GM18517 (cell line): ENCODE measurements around the gene CCNA2.

Source experiments
- ATAC-seq: cut with Tn5 transposase; IDR thresholded peaks from one replicate; pipeline ENCODE4 v1.9.1; 2021; ENCODE audit warnings: mild to moderate bottlenecking, moderate library complexity; ENCODE audit not compliant: unreplicated experiment

Gene CCNA2

DNA sequence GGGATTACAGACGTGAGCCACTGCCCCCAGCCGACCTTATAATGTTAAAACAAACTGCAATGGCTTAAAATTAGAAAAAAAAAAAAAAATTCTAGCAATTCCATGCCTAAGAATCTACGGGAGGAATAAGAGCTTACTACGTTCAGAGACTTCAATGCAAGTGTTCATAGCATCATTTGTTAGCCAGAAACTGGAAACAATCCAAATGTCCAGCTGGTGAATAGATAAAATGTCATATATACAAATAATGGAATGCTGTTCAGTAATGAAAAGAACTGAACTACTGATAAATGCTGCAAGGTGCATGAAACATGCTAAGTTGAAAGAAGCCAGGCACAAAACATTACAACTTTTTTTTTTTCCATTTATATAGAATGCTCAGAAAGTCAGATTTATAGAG lies 17.3 kb downstream of the CCNA2 start:
- no peak for ATAC-seq

- no peak for ATAC-seq
Measured at GRCh38 chr4:121801715-121802075, 22.0 kb downstream of the CCNA2 start.

DNA sequence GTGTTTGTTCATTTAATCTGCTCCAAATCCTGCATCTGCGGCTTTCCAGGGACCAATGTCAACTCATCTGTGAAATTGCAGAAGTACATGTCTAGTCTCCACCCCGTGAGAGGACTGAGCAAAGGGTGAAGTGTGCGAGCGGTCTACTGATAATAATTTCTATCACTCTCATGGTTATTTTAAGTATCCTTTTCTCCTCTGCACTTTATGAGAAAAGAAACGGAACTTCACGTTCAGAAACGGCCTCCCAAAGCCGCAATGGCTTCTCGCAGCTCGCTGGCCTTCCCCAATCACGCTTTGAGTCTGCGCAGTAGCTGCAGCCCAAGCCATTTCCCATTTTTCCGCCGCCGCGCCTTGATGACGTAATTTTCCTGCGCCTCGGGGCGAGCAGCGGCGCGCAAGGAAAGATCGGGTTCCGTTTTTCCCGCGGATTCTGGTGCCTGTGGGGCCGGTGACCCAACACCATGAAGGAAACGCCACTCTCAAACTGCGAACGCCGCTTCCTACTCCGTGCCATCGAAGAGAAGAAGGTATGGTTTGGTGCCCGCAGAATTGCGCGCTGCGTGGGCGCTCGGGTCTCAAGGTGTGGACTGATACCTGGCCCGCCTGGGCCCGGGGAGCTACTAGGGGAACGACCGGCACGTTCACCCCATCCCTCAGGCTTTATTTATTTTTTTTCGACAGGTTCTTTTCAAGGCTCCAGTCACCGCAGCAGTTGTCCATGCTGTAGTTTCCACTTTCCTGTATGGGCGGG lies 22.5 kb downstream of the CCNA2 start, which contains the start of gene EXOSC9:
Gene EXOSC9 (plus strand): TSS at position 363 of the 754 bp plus-strand sequence. CDS start 102 bp downstream, at position 465.
- peak; percentile 85 for ATAC-seq

GRCh38 chr4:121800638-121800960 lies 23.1 kb downstream of the CCNA2 start:
- no peak for ATAC-seq

DNA sequence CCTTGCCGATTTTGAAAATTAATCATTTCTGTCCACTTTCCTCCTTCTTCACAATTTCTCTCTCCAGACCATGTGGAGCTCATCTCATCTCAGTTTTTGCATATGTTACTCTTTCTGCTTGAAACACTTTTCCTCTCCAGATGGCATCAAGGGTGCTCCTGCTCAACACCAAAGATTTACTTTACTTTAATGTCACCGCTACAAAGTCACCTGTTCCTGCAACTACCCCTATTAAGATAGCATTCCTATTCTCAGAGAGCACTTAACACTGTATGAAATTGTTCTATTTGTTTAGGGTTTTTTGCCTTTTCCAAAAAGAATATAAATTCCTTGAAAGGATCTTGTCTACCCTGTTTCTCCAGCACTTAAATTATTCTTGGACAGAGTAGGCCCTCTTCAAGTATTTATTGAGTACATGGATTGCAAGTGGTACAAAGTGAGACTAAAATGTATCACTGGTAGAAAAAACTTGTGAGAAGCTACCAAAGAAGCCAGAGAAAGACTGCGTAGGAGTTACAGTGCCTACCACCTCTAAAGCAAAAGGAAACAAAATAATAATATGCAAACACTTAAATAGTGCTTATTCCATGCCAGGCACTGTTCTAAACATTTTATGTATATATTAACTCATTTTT lies 23.7 kb downstream of the CCNA2 start:
- no peak for ATAC-seq

DNA sequence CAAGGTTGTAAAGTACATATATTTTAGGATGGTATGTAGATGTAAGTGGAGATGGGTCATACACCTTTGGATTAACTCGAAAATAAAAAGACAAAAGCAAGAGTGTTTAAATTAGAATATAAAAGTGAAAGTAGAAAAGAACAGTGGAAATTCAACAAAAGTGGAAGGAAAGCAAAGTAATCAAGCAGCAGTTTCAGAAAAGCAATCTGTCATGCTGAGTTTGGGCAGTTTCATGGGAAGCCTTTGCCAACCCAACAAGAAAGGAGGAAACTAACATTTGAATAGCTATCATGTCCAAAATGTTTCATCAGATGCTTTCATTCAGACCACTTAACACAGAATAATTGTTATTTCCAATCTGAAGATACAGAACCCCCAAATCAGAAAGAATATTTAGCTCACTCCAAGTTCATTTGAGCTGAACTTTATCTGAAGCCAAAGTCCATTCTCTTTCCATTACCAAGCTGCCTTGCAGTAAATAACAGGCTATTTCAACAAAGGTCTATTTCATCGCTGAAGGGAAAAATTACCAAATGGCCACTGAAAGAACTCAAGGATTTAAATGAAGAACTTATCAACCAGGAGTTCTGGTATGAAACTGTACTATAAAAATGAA lies 24.4 kb downstream of the CCNA2 start:
- no peak for ATAC-seq

- no peak for ATAC-seq
Measured at GRCh38 chr4:121796283-121796682, 27.4 kb downstream of the CCNA2 start.

- no peak for ATAC-seq
Measured at GRCh38 chr4:121794505-121795188, 29.0 kb downstream of the CCNA2 start.

DNA sequence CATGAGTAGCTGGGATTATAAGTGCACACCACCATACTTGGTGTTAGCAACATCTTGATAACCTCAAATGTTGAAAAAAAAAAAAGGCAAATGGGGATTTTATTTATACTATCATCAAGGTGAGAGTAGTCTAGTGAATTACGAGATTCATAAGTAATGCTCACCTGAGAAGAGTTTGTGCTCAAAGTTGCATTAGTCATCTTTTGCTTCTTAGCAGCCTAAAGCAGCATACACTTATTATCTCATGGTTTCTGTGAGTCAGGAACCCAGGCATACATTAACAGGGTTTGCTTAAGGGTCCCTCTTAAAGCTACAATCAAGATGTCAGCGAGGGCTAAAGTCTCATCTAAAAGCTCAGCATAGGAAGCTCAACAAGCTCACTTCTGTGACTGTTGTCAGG lies 30.7 kb downstream of the CCNA2 start:
- ATAC-seq: no peak

DNA sequence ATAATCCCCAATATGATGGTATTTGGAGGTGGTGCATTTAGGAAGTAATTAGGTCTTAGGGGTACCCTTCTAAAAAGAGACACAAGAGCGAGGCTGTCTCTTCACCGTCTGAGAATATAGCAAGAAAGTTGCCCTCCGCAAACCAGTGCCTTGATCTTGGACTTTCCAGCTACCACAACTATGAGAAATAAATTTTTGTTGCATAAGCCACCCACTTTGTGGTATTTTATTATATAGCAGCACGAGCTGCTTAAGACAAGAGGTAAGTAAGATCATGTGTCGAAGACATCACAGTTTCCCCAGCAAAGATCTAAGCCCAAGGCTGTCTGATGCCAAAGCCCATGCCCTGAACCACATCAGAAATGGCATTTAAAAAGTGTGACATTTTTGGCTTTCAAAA lies 32.2 kb downstream of the CCNA2 start:
- ATAC-seq: no peak

- no peak for ATAC-seq
Measured at GRCh38 chr4:121790976-121791375, 32.7 kb downstream of the CCNA2 start.

- ATAC-seq: no peak
Measured at GRCh38 chr4:121789960-121790829, 33.5 kb downstream of the CCNA2 start.

DNA sequence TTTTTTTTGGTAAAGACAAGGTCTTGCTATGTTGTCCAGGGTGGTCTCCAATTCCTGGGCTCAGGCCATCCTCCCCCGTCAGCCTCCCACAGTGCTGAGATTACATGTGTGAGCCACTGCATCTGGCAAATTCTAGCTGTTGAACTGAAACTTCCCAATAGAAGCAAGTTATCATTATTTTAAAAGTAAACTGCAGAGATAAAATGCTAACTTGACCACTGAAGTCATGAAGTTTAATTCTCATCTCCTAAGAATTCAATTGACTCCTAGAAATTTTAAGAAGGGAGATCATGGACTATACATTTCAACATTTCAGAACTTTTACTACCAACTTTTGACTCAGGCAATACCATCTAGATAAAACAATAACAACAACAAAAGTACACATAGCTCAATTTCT lies 34.2 kb downstream of the CCNA2 start:
- ATAC-seq: no peak

DNA sequence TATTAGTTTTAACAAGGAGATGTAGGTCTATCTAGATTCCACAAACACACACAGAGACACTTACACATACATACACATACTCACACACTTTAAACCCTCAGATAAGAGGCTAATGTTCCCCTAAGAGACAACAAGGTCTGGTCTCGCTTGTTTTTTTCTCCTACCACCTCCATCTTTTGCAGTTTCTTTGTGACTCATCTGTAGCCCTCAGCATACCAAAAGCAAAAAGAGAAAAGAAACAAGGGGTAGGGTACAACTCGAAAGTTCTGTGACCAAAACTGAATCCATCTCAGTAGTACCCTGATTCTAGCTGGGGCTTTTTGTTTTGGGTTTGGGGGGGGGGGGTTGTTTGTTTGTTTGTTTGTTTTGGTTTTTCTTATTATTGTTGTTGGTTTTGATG lies 34.8 kb downstream of the CCNA2 start:
- ATAC-seq: peak; percentile 88

- ATAC-seq: no peak
Measured at GRCh38 chr4:121786221-121786620, 37.5 kb downstream of the CCNA2 start.

GRCh38 chr4:121785479-121785878 lies 38.2 kb downstream of the CCNA2 start:
- ATAC-seq: no peak

GRCh38 chr4:121784975-121785374 lies 38.7 kb downstream of the CCNA2 start:
- ATAC-seq: no peak

- no peak for ATAC-seq
Measured at GRCh38 chr4:121784401-121784800, 39.3 kb downstream of the CCNA2 start.

DNA sequence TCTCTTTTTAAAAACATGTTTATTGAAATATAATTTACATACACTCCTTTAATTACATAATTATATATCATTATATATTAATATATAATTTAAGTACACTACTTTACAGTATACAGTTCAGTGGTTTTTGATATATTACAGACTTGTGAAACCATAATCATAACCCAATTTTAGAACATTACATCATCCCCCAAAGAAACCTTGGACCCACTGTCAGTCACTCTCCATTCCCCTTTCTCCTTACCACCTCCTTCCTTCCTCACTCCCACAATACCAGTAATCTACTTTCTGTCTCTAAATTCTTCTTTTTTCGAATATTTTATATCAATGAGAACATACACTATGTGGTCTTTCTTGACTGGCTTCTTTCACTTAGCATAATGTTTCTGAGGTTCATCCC lies 40.5 kb downstream of the CCNA2 start:
- no peak for ATAC-seq

GRCh38 chr4:121778991-121779628 lies 44.6 kb downstream of the CCNA2 start:
- no peak for ATAC-seq
